NCI-H1417 treated with DMSO at 0.1 percent for 48 hours (cell line): Measurements from ENCODE around the gene TEX36.
"Not testable (repeated sequence)": the region's sequence is repeated elsewhere in the genome, so short reads cannot be mapped to it uniquely, and the experiment has no call there.

Experiments
- DNase-seq: peaks from one replicate; lab custom pipeline; 2025; lab: John Stamatoyannopoulos, UW

TEX36 gene

GRCh38 chr10:125629758-125630376, 53.1 kb downstream of the TEX36 start:
- peak; percentile 31 for DNase-seq

GRCh38 chr10:125628104-125629049, 54.6 kb downstream of the TEX36 start:
- no peak for DNase-seq

GRCh38 chr10:125627646-125628045, 55.3 kb downstream of the TEX36 start:
- DNase-seq: no peak

- DNase-seq: no peak
These were observed 56.3 kb downstream of the TEX36 start for GRCh38 chr10:125626671-125627070.

- DNase-seq: no peak
These were observed 57.4 kb downstream of the TEX36 start for GRCh38 chr10:125625586-125625985.

GRCh38 chr10:125624800-125625199, 58.2 kb downstream of the TEX36 start:
- no peak for DNase-seq

GRCh38 chr10:125621052-125621451, 61.9 kb downstream of the TEX36 start:
- no peak for DNase-seq

GRCh38 chr10:125620401-125620800, 62.6 kb downstream of the TEX36 start:
- DNase-seq: no peak

- not testable (repeated sequence) for DNase-seq
These were observed 69.9 kb downstream of the TEX36 start for GRCh38 chr10:125613062-125613461.

- DNase-seq: no peak
These were observed 71.2 kb downstream of the TEX36 start for GRCh38 chr10:125611756-125612155.

- DNase-seq: no peak
These were observed 71.7 kb downstream of the TEX36 start for GRCh38 chr10:125611216-125611615.

GRCh38 chr10:125609859-125610258, 73.1 kb downstream of the TEX36 start:
- no peak for DNase-seq

GRCh38 chr10:125608474-125608873, 74.5 kb downstream of the TEX36 start:
- DNase-seq: no peak

GRCh38 chr10:125607689-125608290, 75.2 kb downstream of the TEX36 start:
- DNase-seq: no peak

GRCh38 chr10:125606414-125607010, 76.5 kb downstream of the TEX36 start:
- DNase-seq: no peak
